Measurements from ENCODE around the gene CDH24. TPM values are rescaled to one million over a fixed set of nuclear protein-coding genes. Genes with fewer than 3 reads are reported as not detected.

The CDH24 gene
- total RNA-seq, 1 experiment from 2014 or later: 9.0 TPM

- H3K27ac ChIP-seq (ENCODE audit: low read length): no peak overlapping the region
- ChIA-PET POLR2A (no interaction called here), CTCF (interaction anchor here (1.0 to 2.2 kb wide), 3 partner anchors 9 to 65 kb away, joined by 3 to 21 read pairs (median 15); partner anchors contain the start of gene PSMB11)
- no peak for TF ChIP-seq POLR2AphosphoS5 (IDR thresholded peaks at IDR 0.05; ENCODE audit: low read depth, low read length)
- TF ChIP-seq SIN3A (IDR thresholded peaks at IDR 0.05; ENCODE audit: borderline replicate concordance, insufficient read depth, low read depth, low read length): no peak
- TF ChIP-seq CTCF (IDR thresholded peaks at IDR 0.05): no peak
- no peak for TF ChIP-seq REST (IDR thresholded peaks at IDR 0.05; ENCODE audit: insufficient read depth in 1 of 2, low read depth in 2 of 2, low read length in 1 of 2)
- no peak for TF ChIP-seq TCF7L2 (IDR thresholded peaks at IDR 0.05; ENCODE audit: low read depth, low read length)
- H3K27me3 ChIP-seq (ENCODE audit: control insufficient read depth, insufficient read depth, low read length): no peaks in the 10 kb centered on the region
- no peak overlapping the region for H3K4me3 ChIP-seq (ENCODE audit: low read depth in 2 of 2, low read length in 2 of 2)
- DNase-seq (ENCODE audit: low read depth, low spot score) (no peak), ATAC-seq (no peak)
- in situ Hi-C loops (cut with HindIII; ENCODE audit: low pct_unique_long_range_greater_than_20kb, low sequenced_read_pairs) (no loop called here), intact Hi-C loops (cut with micrococcal nuclease; ENCODE audit: unreplicated experiment) (no loop called here)
- H3K9me3 ChIP-seq (ENCODE audit: control insufficient read depth, insufficient read depth, low read depth, low read length): no peaks in the 10 kb centered on the region
- BruUV-seq (replicated peaks): no TSS peak
- no peaks in the 10 kb centered on the region for H3K36me3 ChIP-seq (ENCODE audit: control insufficient read depth, insufficient read depth, low read length)
- no peaks in the 10 kb centered on the region; the same call in 1 of the 2 replicates for H3K4me1 ChIP-seq (ENCODE audit: control insufficient read depth, insufficient read depth, low read length)
Measured at GRCh38 chr14:23051141-23052057, 5.9 kb downstream of the CDH24 start.

- intact Hi-C loops (cut with micrococcal nuclease; ENCODE audit: unreplicated experiment): no loop called here
- TF ChIP-seq CTCF (IDR thresholded peaks at IDR 0.05): no peak
- TF ChIP-seq SIN3A (IDR thresholded peaks at IDR 0.05; ENCODE audit: borderline replicate concordance, insufficient read depth, low read depth, low read length): no peak
- no peak for TF ChIP-seq POLR2AphosphoS5 (IDR thresholded peaks at IDR 0.05; ENCODE audit: low read depth, low read length)
- no peak for TF ChIP-seq TCF7L2 (IDR thresholded peaks at IDR 0.05; ENCODE audit: low read depth, low read length)
- no peak for TF ChIP-seq REST (IDR thresholded peaks at IDR 0.05; ENCODE audit: insufficient read depth in 1 of 2, low read depth in 2 of 2, low read length in 1 of 2)
- H3K4me3 ChIP-seq (ENCODE audit: low read depth in 2 of 2, low read length in 2 of 2): no peak overlapping the region
- no peak overlapping the region for H3K27ac ChIP-seq (ENCODE audit: low read length)
- no peaks in the 10 kb centered on the region for H3K9me3 ChIP-seq (ENCODE audit: control insufficient read depth, insufficient read depth, low read depth, low read length)
- no peaks in the 10 kb centered on the region for H3K27me3 ChIP-seq (ENCODE audit: control insufficient read depth, insufficient read depth, low read length)
- CTCF ChIA-PET: no interaction called here
- no peaks in the 10 kb centered on the region for H3K4me1 ChIP-seq (ENCODE audit: control insufficient read depth, insufficient read depth, low read length)
- DNase-seq (ENCODE audit: low read depth, low spot score) (no peak), ATAC-seq (no peak)
- in situ Hi-C loops (cut with HindIII; ENCODE audit: low pct_unique_long_range_greater_than_20kb, low sequenced_read_pairs): no loop called here
- no TSS peak for BruUV-seq (replicated peaks)
- POLR2A ChIA-PET: no interaction called here
- H3K36me3 ChIP-seq (ENCODE audit: control insufficient read depth, insufficient read depth, low read length): no peaks in the 10 kb centered on the region
Measured at GRCh38 chr14:23049011-23049410, 8.3 kb downstream of the CDH24 start.
